GM18907 (cell line): Measurements from ENCODE around the gene ASPSCR1.

Experiments used
- ATAC-seq: cut with Tn5 transposase; IDR thresholded peaks from one replicate; pipeline ENCODE4 v1.9.1; 2021; ENCODE audit warnings: mild to moderate bottlenecking, moderate library complexity; ENCODE audit not compliant: unreplicated experiment

The ASPSCR1 gene

GRCh38 chr17:81960130-81960958 lies 17.1 kb upstream of the ASPSCR1 start:
- no peak for ATAC-seq

GRCh38 chr17:81961087-81961511 lies 16.3 kb upstream of the ASPSCR1 start, which contains the start of gene NOTUM:
NOTUM (minus strand) TSS chr17:81961187; CDS start chr17:81960909, 278 bp downstream.
- no peak for ATAC-seq

- ATAC-seq, result no peak
Measured at GRCh38 chr17:81961521-81962498, 15.6 kb upstream of the ASPSCR1 start.

GRCh38 chr17:81962499-81963441 lies 14.7 kb upstream of the ASPSCR1 start:
- no peak for ATAC-seq

GRCh38 chr17:81964081-81964849 lies 13.2 kb upstream of the ASPSCR1 start:
- ATAC-seq, result no peak

- no peak for ATAC-seq
Measured at GRCh38 chr17:81966343-81967243, 10.8 kb upstream of the ASPSCR1 start.

- ATAC-seq, result no peak
Measured at GRCh38 chr17:81967244-81967532, 10.2 kb upstream of the ASPSCR1 start.

GRCh38 chr17:81967533-81968395 lies 9.7 kb upstream of the ASPSCR1 start:
- ATAC-seq, result no peak

GRCh38 chr17:81968396-81968745 lies 9.1 kb upstream of the ASPSCR1 start:
- ATAC-seq, result no peak

GRCh38 chr17:81968850-81969812 lies 8.3 kb upstream of the ASPSCR1 start:
- ATAC-seq, result no peak

- ATAC-seq, result no peak
Measured at GRCh38 chr17:81973432-81973831, 4.0 kb upstream of the ASPSCR1 start.

- peak; percentile 11 for ATAC-seq
Measured at GRCh38 chr17:81976332-81977210, 858 bp upstream of the ASPSCR1 start.

GRCh38 chr17:81978524-81979298 lies 1.3 kb downstream of the ASPSCR1 start:
- ATAC-seq, result no peak

GRCh38 chr17:81980122-81980521 lies 2.7 kb downstream of the ASPSCR1 start:
- ATAC-seq, result no peak

- no peak for ATAC-seq
Measured at GRCh38 chr17:81980707-81981343, 3.4 kb downstream of the ASPSCR1 start.
